ENCODE measurements around the gene SLC26A3.

DNA sequence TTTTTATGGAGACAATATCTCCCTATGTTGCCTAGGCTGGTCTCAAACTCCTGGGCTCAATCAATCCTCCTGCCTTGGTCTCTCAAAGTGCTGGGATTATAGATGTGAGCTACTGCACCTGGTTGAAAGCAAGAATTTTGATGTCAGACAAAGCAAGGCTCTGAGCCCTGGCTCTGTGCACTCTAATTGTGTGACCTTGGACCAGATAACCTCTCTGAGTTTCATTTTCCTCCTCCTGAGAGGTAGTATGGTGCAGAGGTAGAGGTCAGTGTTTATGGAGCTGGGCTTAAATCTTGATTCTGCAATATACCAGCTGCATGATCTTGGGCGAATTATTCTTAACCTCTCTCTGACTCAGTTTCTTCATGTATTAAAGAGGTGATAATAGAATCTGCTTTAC lies 31.4 kb upstream of the SLC26A3 start:
- TF ChIP-seq, protein P1, sequence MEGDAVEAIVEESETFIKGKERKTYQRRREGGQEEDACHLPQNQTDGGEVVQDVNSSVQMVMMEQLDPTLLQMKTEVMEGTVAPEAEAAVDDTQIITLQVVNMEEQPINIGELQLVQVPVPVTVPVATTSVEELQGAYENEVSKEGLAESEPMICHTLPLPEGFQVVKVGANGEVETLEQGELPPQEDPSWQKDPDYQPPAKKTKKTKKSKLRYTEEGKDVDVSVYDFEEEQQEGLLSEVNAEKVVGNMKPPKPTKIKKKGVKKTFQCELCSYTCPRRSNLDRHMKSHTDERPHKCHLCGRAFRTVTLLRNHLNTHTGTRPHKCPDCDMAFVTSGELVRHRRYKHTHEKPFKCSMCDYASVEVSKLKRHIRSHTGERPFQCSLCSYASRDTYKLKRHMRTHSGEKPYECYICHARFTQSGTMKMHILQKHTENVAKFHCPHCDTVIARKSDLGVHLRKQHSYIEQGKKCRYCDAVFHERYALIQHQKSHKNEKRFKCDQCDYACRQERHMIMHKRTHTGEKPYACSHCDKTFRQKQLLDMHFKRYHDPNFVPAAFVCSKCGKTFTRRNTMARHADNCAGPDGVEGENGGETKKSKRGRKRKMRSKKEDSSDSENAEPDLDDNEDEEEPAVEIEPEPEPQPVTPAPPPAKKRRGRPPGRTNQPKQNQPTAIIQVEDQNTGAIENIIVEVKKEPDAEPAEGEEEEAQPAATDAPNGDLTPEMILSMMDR (conservative IDR thresholded peaks at IDR 0.05; ENCODE audit: low read depth, low read length) = no peak
- no peak for TF ChIP-seq EZH2 (IDR thresholded peaks at IDR 0.05; ENCODE audit: low read length, unreplicated experiment)

All from PC-3 (cell line).